Keratinocyte (primary cell): ENCODE results near the gene ATP11B. TPM values are rescaled to one million over a fixed set of nuclear protein-coding genes. Genes with fewer than 3 reads are reported as not detected.

ENCODE experiments used
- DNase-seq: peaks from one replicate; pipeline ENCODE4 v3.0.0-alpha.2; 2011; ENCODE audit warnings: low read depth, missing footprints, low spot score
- FAIRE-seq: peaks from 2 replicates; lab custom pipeline; 2011; peaks lifted over from hg19 to GRCh38; lab: Jason Lieb, UNC
- H2AFZ ChIP-seq: 2 replicates; pipeline ENCODE4 v1.6.0; 2012; ENCODE audit warnings: low read length, control low read depth, inconsistent platforms; ENCODE audit not compliant: control insufficient read depth
- H3K27ac ChIP-seq: 2 replicates; pipeline ENCODE4 v1.5.1; 2011; ENCODE audit warnings: low read length; ENCODE audit not compliant: control insufficient read depth, insufficient read depth
- H3K27me3 ChIP-seq: 3 replicates; pipeline ENCODE4 v1.6.0; 2011; ENCODE audit warnings: low read length; ENCODE audit not compliant: control insufficient read depth, insufficient read depth; ENCODE audit errors: extremely low read depth
- H3K36me3 ChIP-seq, 2 experiments: 2 replicates in 1 of 2; 3 replicates in 1 of 2; pipeline ENCODE4 v1.5.1; 2011; ENCODE audit warnings: low read length in 2 of 2, mild to moderate bottlenecking in 1 of 2; ENCODE audit not compliant: control insufficient read depth in 2 of 2, insufficient read depth in 2 of 2; ENCODE audit errors: extremely low read depth in 1 of 2
- H3K4me1 ChIP-seq: 3 replicates; pipeline ENCODE4 v1.5.1; 2011; ENCODE audit warnings: low read length; ENCODE audit not compliant: control insufficient read depth, insufficient read depth; ENCODE audit errors: extremely low read depth
- H3K4me2 ChIP-seq: 3 replicates; pipeline ENCODE4 v1.6.0; 2011; ENCODE audit warnings: low read depth, low read length; ENCODE audit not compliant: control insufficient read depth, insufficient read depth; ENCODE audit errors: extremely low read depth
- H3K4me3 ChIP-seq, 3 experiments: fragments of 200-600 bp in 1 of 3; sonication (generic) in 1 of 3; 2 replicates in 2 of 3; 3 replicates in 1 of 3; pipeline ENCODE4 v1.5.1; 2011 to 2016; ENCODE audit warnings: low read length in 3 of 3, mild to moderate bottlenecking in 3 of 3, control low read depth in 2 of 3, inconsistent platforms in 1 of 3, low read depth in 1 of 3, mixed read lengths in 1 of 3, mixed run types in 1 of 3, moderate library complexity in 1 of 3; ENCODE audit not compliant: control insufficient read depth in 2 of 3, insufficient read depth in 2 of 3; ENCODE audit errors: extremely low read depth in 1 of 3
- H3K79me2 ChIP-seq: 2 replicates; pipeline ENCODE4 v1.6.0; 2012; ENCODE audit warnings: low read length; ENCODE audit not compliant: control insufficient read depth, insufficient read depth
- H3K9ac ChIP-seq: 3 replicates; pipeline ENCODE4 v1.6.0; 2011; ENCODE audit warnings: low read length; ENCODE audit not compliant: control insufficient read depth, insufficient read depth; ENCODE audit errors: extremely low read depth
- H3K9me1 ChIP-seq: 3 replicates; pipeline ENCODE4 v1.6.0; 2011; ENCODE audit warnings: low read length; ENCODE audit not compliant: control insufficient read depth, insufficient read depth; ENCODE audit errors: extremely low read depth
- H3K9me3 ChIP-seq: 2 replicates; pipeline ENCODE4 v1.5.1; 2012; ENCODE audit warnings: low read depth, low read length; ENCODE audit not compliant: control insufficient read depth
- H4K20me1 ChIP-seq: 3 replicates; pipeline ENCODE4 v1.6.0; 2011; ENCODE audit warnings: low read length; ENCODE audit not compliant: control insufficient read depth, insufficient read depth; ENCODE audit errors: extremely low read depth
- EZH2 ChIP-seq: IDR thresholded peaks from one replicate; pipeline ENCODE4 v1.6.1; 2012; ENCODE audit warnings: inconsistent platforms, mild to moderate bottlenecking, low read length, moderate library complexity
- dilution Hi-C: fragments of 300-500 bp; cut with MboI; formaldehyde crosslinking; loops from one replicate; pipeline ENCODE4 v1.7.0; 2020; ENCODE audit warnings: low sequenced_read_pairs; ENCODE audit not compliant: extremely low pct_ligation_motif_present
- polyA minus RNA-seq, 3 experiments: library from RNA; depleted of rRNA, polyadenylated mRNA; stranded (reverse); fragments of >200 nt; gene quantifications; 1 replicate in 1 of 3; 2 replicates in 1 of 3; 3 replicates in 1 of 3; pipeline ENCODE4 v1.2.3, GENCODE V29; 2011
- polyA plus RNA-seq, 5 experiments: library from polyadenylated mRNA; depleted of rRNA in 3 of 5; stranded (reverse) in 3 of 5; stranded (forward) in 1 of 5; unstranded in 1 of 5; fragments of >200 nt; gene quantifications; 1 replicate in 1 of 5; 2 replicates in 3 of 5; 3 replicates in 1 of 5; pipeline versions ENCODE4 v1.2.1 to v1.2.3, GENCODE V29; 2011 to 2012; ENCODE audit warnings: missing spikeins in 2 of 5, low read depth in 1 of 5, low replicate concordance in 1 of 5
- TF ChIP-seq, protein P1 (sequence below), 3 experiments: IDR thresholded peaks in 1 of 3; conservative IDR thresholded peaks in 1 of 3; optimal IDR thresholded peaks in 1 of 3; 2 replicates in 2 of 3; 3 replicates in 1 of 3; pipeline versions ENCODE3 to v1.5.1; 2011; ENCODE audit warnings: low read length in 3 of 3, mild to moderate bottlenecking in 3 of 3, moderate library complexity in 2 of 3, control low read depth in 1 of 3, inconsistent platforms in 1 of 3; ENCODE audit not compliant: insufficient read depth in 2 of 3; ENCODE audit errors: extremely low read depth in 1 of 3

Gene ATP11B
- 15.1 to 28.9 TPM (median 22.0 TPM) in 3 replicates for polyA plus RNA-seq
- 75.5 TPM for polyA plus RNA-seq (2011; ENCODE audit: low read depth)
- polyA plus RNA-seq (2011; cell fraction: cytosol; rRNA removed) = 8.7 and 17.7 TPM in 2 replicates
- polyA plus RNA-seq (2011; cell fraction: nucleus; rRNA removed) = 23.1 and 28.4 TPM in 2 replicates
- polyA plus RNA-seq (2012; ENCODE audit: low replicate concordance) = 23.9 and 26.0 TPM in 2 replicates
- 17.8 to 50.6 TPM (median 22.8 TPM) in 3 replicates for polyA minus RNA-seq
- 16.5 TPM for polyA minus RNA-seq (2011; cell fraction: cytosol; rRNA and poly(A)+ RNA removed)
- polyA minus RNA-seq (2011; cell fraction: nucleus; rRNA and poly(A)+ RNA removed) = 40.6 and 68.4 TPM in 2 replicates

DNA sequence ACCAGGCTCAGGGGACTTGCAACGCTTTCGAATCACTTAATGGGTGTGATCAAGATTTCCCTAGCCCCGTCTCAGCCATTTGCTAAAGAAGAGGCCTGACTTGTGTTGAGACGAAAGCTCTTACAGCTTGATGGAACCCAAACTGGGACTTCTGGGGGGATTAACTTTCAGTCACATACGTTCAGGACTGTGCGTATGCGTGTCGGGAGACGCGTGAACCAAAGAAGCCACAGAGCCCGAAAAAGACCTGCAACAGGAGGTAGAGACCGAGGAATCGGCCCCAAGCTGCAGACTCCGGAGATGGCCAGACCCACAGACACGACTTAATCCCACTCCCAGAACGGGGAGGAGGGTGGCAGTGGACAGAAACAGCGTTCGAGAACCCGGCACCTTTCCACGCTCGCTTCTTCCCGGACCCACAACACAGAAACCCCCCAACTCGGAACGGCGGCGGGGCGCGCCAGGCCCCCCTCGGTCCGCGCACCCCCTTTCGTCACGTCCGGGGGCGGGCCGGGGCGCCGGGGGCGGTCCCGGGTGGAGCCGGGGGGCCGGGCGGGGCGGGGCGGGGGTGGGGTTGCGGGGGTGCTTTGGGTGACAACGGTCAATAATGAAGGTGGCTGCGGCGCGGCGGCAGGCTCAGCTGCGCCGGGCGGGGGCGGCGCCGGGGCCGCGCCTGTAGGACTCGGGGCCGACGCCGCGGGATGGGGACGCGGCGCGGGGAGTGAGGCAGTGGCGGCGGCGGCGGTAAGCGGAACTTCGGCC is at the start of gene ATP11B:
Gene ATP11B (plus strand): TSS at position 604 of the 762 bp plus-strand sequence. CDS start 256 bp downstream, outside the sequence.
- peak within 1 kb of the TSS; percentile 97 for H3K27ac ChIP-seq
- no peaks in the 10 kb centered on the region for H3K27me3 ChIP-seq
- TF ChIP-seq EZH2 = no peak
- no peaks in the 10 kb centered on the region for H3K9me3 ChIP-seq
- peak within 1 kb of the TSS; percentile 100 for H2AFZ ChIP-seq
- peak within 1 kb of the TSS; percentile 98 for H3K4me2 ChIP-seq
- peaks cover 22% of the 10 kb centered on the region for H3K4me1 ChIP-seq
- H3K79me2 ChIP-seq = peaks cover 42% of the 10 kb centered on the region
- DNase-seq = no peak
- dilution Hi-C loops = no loop called here
- no peaks in the 10 kb centered on the region for H3K36me3 ChIP-seq
- peak within 1 kb of the TSS; percentile 89 to 98 (median 95) for H3K4me3 ChIP-seq
- peak within 1 kb of the TSS; percentile 96 for H3K9ac ChIP-seq
- no peak for FAIRE-seq
- no peaks in the 10 kb centered on the region for H4K20me1 ChIP-seq
- no peaks in the 10 kb centered on the region for H3K9me1 ChIP-seq

DNA sequence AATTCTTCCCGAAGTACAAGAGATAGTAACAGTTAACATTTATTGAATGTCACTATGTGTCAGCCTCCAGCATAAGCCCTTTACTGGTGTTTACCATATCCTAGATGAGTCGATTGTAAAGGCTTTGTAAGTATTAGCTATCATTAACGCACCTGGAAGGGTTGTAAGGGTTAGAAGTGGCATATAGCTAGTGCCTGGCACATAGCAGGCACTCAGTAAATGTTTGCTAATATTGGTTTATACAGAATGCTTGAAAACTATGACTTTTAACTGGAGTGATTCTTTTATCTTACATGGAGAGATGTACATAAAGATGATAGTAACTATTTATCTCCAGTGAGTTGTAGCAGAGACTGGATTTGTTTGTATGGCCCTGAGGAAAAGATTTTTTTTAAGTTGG is 46.3 kb upstream of the ATP11B start:
- TF ChIP-seq, protein P1, sequence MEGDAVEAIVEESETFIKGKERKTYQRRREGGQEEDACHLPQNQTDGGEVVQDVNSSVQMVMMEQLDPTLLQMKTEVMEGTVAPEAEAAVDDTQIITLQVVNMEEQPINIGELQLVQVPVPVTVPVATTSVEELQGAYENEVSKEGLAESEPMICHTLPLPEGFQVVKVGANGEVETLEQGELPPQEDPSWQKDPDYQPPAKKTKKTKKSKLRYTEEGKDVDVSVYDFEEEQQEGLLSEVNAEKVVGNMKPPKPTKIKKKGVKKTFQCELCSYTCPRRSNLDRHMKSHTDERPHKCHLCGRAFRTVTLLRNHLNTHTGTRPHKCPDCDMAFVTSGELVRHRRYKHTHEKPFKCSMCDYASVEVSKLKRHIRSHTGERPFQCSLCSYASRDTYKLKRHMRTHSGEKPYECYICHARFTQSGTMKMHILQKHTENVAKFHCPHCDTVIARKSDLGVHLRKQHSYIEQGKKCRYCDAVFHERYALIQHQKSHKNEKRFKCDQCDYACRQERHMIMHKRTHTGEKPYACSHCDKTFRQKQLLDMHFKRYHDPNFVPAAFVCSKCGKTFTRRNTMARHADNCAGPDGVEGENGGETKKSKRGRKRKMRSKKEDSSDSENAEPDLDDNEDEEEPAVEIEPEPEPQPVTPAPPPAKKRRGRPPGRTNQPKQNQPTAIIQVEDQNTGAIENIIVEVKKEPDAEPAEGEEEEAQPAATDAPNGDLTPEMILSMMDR (optimal IDR thresholded peaks at IDR 0.05 in 1 of 3, IDR thresholded peaks at IDR 0.05 in 1 of 3, conservative IDR thresholded peaks at IDR 0.05 in 1 of 3; ENCODE audit: extremely low read depth in 1 of 3, insufficient read depth in 2 of 3, low read length in 3 of 3) = no peak
- no peak for TF ChIP-seq EZH2
- H3K27me3 ChIP-seq = no peaks in the 10 kb centered on the region
- H3K4me1 ChIP-seq = no peaks in the 10 kb centered on the region
- no peak overlapping the region for H3K4me2 ChIP-seq
- H3K9ac ChIP-seq = no peak overlapping the region
- H3K27ac ChIP-seq = no peak overlapping the region
- DNase-seq (no peak), FAIRE-seq (no peak)
- H3K36me3 ChIP-seq = no peaks in the 10 kb centered on the region
- H2AFZ ChIP-seq = no peak overlapping the region
- dilution Hi-C loops = no loop called here
- H3K9me3 ChIP-seq = no peaks in the 10 kb centered on the region
- no peaks in the 10 kb centered on the region for H3K9me1 ChIP-seq
- H3K79me2 ChIP-seq = no peaks in the 10 kb centered on the region
- H3K4me3 ChIP-seq = no peak overlapping the region
- H4K20me1 ChIP-seq = no peaks in the 10 kb centered on the region
